SK-N-SH treated with all-trans-retinoic acid at 6 μM for 48 hours (cell line): ENCODE measurements around the gene ACE.

ENCODE experiments used
- ARNTL ChIP-seq: fragments of 450-650 bp; formaldehyde crosslinking; IDR thresholded peaks from 2 replicates; pipeline ENCODE4 v1.5.0; 2020; ENCODE audit warnings: low read depth, mild to moderate bottlenecking, moderate library complexity, borderline replicate concordance
- BACH2 ChIP-seq: fragments of 250-450 bp; sonication (Bioruptor Pico); IDR thresholded peaks from 2 replicates; pipeline ENCODE4 v1.9.0; 2021; ENCODE audit warnings: mild to moderate bottlenecking, borderline replicate concordance
- PPARA ChIP-seq: fragments of 250-450 bp; sonication (Bioruptor Pico); IDR thresholded peaks from 2 replicates; pipeline ENCODE4 v1.5.0; 2020; ENCODE audit warnings: mild to moderate bottlenecking, borderline replicate concordance
- RARB ChIP-seq: fragments of 250-450 bp; sonication (Bioruptor Pico); IDR thresholded peaks from 2 replicates; pipeline ENCODE4 v1.8.0; 2021; ENCODE audit warnings: mild to moderate bottlenecking, moderate library complexity
- ZC3H10 ChIP-seq: fragments of 250-450 bp; sonication (Bioruptor Pico); IDR thresholded peaks from 2 replicates; pipeline ENCODE4 v1.5.1; 2021; ENCODE audit warnings: mild to moderate bottlenecking, moderate library complexity
- ZFP3 ChIP-seq: fragments of 250-450 bp; sonication (Bioruptor Pico); IDR thresholded peaks from 2 replicates; pipeline ENCODE4 v1.5.0; 2020; ENCODE audit warnings: mild to moderate bottlenecking, moderate library complexity
- ZNF565 ChIP-seq: fragments of 450-650 bp; formaldehyde crosslinking; conservative IDR thresholded peaks from 2 replicates; pipeline ENCODE4 v1.5.0; 2020; ENCODE audit warnings: low read depth, mild to moderate bottlenecking, moderate library complexity
- ZNF70 ChIP-seq: fragments of 450-650 bp; formaldehyde crosslinking; IDR thresholded peaks from 2 replicates; pipeline ENCODE4 v1.5.0; 2020; ENCODE audit warnings: mild to moderate bottlenecking, moderate library complexity
- TF ChIP-seq, protein P1 (sequence below): fragments of 250-450 bp; sonication (Bioruptor Pico); IDR thresholded peaks from 2 replicates; pipeline ENCODE4 v1.8.0; 2021; ENCODE audit warnings: low read depth, mild to moderate bottlenecking, moderate library complexity, borderline replicate concordance
- TF ChIP-seq, protein P2 (sequence below): fragments of 250-450 bp; sonication (Bioruptor Pico); IDR thresholded peaks from 2 replicates; pipeline ENCODE4 v1.8.0; 2020; ENCODE audit warnings: mild to moderate bottlenecking, moderate library complexity, borderline replicate concordance
- TF ChIP-seq, protein P3 (sequence below): fragments of 250-450 bp; sonication (Bioruptor Pico); IDR thresholded peaks from 2 replicates; pipeline ENCODE4 v1.5.0; 2020; ENCODE audit warnings: mild to moderate bottlenecking, moderate library complexity
- TF ChIP-seq, protein P4 (sequence below): fragments of 250-450 bp; sonication (Bioruptor Pico); IDR thresholded peaks from 2 replicates; pipeline ENCODE4 v1.5.1; 2021; ENCODE audit warnings: mild to moderate bottlenecking, moderate library complexity
- TF ChIP-seq, protein P5 (sequence below): fragments of 250-450 bp; sonication (Bioruptor Pico); IDR thresholded peaks from 2 replicates; pipeline ENCODE4 v1.5.1; 2020; ENCODE audit warnings: low read depth, mild to moderate bottlenecking, moderate library complexity

DNA sequence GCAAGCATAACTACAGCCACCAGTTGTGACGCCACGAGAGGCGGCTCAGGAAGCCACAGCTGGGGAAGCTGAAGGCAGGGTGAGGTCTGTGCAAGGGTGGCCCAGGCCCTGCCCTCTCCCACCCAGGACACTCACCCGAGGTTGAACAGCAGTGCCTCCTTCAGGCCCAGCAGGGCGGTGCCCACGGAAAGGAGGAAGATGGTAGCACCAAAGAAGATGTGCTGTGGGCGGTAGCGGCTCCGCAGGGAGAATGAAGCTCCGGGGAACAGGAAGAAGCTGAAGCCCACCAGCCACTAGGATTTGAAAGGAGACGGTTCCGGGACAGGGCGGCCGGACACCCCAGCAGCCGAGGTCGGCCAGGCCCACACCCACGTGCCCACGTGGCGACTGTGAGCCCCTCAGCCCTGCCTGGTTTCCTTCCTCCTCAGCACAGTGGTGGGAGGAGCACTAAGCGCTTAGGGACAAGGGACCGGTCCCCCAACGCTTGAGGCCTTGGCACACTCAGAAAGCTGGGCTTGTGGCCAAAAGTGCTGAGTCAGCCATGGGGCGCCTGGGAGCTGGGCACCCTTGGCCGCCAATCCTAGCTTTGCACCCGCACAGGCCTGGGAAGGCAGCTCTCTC lies 41.8 kb upstream of the ACE start:
- TF ChIP-seq, protein P1, sequence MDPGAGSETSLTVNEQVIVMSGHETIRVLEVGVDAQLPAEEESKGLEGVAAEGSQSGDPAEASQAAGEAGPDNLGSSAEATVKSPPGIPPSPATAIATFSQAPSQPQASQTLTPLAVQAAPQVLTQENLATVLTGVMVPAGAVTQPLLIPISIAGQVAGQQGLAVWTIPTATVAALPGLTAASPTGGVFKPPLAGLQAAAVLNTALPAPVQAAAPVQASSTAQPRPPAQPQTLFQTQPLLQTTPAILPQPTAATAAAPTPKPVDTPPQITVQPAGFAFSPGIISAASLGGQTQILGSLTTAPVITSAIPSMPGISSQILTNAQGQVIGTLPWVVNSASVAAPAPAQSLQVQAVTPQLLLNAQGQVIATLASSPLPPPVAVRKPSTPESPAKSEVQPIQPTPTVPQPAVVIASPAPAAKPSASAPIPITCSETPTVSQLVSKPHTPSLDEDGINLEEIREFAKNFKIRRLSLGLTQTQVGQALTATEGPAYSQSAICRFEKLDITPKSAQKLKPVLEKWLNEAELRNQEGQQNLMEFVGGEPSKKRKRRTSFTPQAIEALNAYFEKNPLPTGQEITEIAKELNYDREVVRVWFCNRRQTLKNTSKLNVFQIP (CRISPR knock-in tag), result no peak
- TF ChIP-seq, protein P2, sequence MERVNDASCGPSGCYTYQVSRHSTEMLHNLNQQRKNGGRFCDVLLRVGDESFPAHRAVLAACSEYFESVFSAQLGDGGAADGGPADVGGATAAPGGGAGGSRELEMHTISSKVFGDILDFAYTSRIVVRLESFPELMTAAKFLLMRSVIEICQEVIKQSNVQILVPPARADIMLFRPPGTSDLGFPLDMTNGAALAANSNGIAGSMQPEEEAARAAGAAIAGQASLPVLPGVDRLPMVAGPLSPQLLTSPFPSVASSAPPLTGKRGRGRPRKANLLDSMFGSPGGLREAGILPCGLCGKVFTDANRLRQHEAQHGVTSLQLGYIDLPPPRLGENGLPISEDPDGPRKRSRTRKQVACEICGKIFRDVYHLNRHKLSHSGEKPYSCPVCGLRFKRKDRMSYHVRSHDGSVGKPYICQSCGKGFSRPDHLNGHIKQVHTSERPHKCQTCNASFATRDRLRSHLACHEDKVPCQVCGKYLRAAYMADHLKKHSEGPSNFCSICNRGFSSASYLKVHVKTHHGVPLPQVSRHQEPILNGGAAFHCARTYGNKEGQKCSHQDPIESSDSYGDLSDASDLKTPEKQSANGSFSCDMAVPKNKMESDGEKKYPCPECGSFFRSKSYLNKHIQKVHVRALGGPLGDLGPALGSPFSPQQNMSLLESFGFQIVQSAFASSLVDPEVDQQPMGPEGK (CRISPR knock-in tag), result no peak
- TF ChIP-seq, protein P3, sequence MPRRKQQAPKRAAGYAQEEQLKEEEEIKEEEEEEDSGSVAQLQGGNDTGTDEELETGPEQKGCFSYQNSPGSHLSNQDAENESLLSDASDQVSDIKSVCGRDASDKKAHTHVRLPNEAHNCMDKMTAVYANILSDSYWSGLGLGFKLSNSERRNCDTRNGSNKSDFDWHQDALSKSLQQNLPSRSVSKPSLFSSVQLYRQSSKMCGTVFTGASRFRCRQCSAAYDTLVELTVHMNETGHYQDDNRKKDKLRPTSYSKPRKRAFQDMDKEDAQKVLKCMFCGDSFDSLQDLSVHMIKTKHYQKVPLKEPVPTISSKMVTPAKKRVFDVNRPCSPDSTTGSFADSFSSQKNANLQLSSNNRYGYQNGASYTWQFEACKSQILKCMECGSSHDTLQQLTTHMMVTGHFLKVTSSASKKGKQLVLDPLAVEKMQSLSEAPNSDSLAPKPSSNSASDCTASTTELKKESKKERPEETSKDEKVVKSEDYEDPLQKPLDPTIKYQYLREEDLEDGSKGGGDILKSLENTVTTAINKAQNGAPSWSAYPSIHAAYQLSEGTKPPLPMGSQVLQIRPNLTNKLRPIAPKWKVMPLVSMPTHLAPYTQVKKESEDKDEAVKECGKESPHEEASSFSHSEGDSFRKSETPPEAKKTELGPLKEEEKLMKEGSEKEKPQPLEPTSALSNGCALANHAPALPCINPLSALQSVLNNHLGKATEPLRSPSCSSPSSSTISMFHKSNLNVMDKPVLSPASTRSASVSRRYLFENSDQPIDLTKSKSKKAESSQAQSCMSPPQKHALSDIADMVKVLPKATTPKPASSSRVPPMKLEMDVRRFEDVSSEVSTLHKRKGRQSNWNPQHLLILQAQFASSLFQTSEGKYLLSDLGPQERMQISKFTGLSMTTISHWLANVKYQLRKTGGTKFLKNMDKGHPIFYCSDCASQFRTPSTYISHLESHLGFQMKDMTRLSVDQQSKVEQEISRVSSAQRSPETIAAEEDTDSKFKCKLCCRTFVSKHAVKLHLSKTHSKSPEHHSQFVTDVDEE, result no peak
- TF ChIP-seq ZFP3 (CRISPR knock-in tag), result peak; percentile 56; the same call in 1 of the 2 replicates
- TF ChIP-seq, protein P4, sequence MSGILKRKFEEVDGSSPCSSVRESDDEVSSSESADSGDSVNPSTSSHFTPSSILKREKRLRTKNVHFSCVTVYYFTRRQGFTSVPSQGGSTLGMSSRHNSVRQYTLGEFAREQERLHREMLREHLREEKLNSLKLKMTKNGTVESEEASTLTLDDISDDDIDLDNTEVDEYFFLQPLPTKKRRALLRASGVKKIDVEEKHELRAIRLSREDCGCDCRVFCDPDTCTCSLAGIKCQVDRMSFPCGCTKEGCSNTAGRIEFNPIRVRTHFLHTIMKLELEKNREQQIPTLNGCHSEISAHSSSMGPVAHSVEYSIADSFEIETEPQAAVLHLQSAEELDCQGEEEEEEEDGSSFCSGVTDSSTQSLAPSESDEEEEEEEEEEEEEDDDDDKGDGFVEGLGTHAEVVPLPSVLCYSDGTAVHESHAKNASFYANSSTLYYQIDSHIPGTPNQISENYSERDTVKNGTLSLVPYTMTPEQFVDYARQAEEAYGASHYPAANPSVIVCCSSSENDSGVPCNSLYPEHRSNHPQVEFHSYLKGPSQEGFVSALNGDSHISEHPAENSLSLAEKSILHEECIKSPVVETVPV (CRISPR knock-in tag), result 0 out of 2 replicates have a peak, but pooled peaks have one; percentile 61
- no peak for TF ChIP-seq BACH2 (CRISPR knock-in tag)
- no peak for TF ChIP-seq RARB (CRISPR knock-in tag)
- TF ChIP-seq ZNF565, result no peak
- TF ChIP-seq ARNTL (CRISPR knock-in tag), result no peak
- TF ChIP-seq ZC3H10 (CRISPR knock-in tag), result no peak
- TF ChIP-seq, protein P5, sequence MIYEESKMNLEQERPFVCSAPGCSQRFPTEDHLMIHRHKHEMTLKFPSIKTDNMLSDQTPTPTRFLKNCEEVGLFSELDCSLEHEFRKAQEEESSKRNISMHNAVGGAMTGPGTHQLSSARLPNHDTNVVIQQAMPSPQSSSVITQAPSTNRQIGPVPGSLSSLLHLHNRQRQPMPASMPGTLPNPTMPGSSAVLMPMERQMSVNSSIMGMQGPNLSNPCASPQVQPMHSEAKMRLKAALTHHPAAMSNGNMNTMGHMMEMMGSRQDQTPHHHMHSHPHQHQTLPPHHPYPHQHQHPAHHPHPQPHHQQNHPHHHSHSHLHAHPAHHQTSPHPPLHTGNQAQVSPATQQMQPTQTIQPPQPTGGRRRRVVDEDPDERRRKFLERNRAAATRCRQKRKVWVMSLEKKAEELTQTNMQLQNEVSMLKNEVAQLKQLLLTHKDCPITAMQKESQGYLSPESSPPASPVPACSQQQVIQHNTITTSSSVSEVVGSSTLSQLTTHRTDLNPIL (CRISPR knock-in tag), result no peak
- no peak for TF ChIP-seq PPARA (CRISPR knock-in tag)
- TF ChIP-seq ZNF70 (CRISPR knock-in tag), result no peak
